C4-2B (cell line): ENCODE measurements around the gene HECTD1.

ENCODE experiments used
- CTCF ChIP-seq: fragments of 450-650 bp; conservative IDR thresholded peaks from 2 replicates; pipeline ENCODE4 v1.5.1; 2017; ENCODE audit warnings: mild to moderate bottlenecking
- ZFX ChIP-seq: fragments of 450-650 bp; IDR thresholded peaks from 2 replicates; pipeline ENCODE4 v1.6.1; 2017

GRCh38 chr14:31128601-31129526, 78.7 kb downstream of the HECTD1 start:
- TF ChIP-seq ZFX: no peak
- no peak for TF ChIP-seq CTCF
